Testis (tissue), 3 donors: ENCODE results near the gene CETN3. TPM values are rescaled to one million over a fixed set of nuclear protein-coding genes. Genes with fewer than 3 reads are reported as not detected.

Experiments
- DNase-seq: peaks from one replicate; pipeline ENCODE4 v3.0.0-alpha.2; 2019
- H3K27ac ChIP-seq, 2 donors: fragments of 200-600 bp; sonication (generic); one replicate each; pipeline ENCODE4 v1.5.1; 2019
- H3K27me3 ChIP-seq: fragments of 200-600 bp; sonication (generic); one replicate; pipeline ENCODE4 v1.5.1; 2019
- H3K36me3 ChIP-seq: fragments of 200-600 bp; sonication (generic); one replicate; pipeline ENCODE4 v1.5.1; 2017; ENCODE audit warnings: low read depth; ENCODE audit errors: missing control alignments
- H3K4me1 ChIP-seq: fragments of 200-600 bp; sonication (generic); one replicate; pipeline ENCODE4 v1.5.1; 2019
- H3K4me3 ChIP-seq, 2 donors: fragments of 200-600 bp; sonication (generic); one replicate each; pipeline ENCODE4 v1.5.1; 2017 to 2019
- H3K9me3 ChIP-seq: fragments of 200-600 bp; sonication (generic); one replicate; pipeline ENCODE4 v1.5.1; 2017
- POLR2A ChIP-seq: fragments of 450-650 bp; IDR thresholded peaks from one replicate; pipeline ENCODE4 v1.6.1; 2017; ENCODE audit warnings: antibody characterized with exemption, mild to moderate bottlenecking, moderate library complexity
- WGBS, 2 donors: methylation state at CpG; one replicate each; pipeline ENCODE4 v1.1.5; 2018; 5-methylcytosine and 5-hydroxymethylcytosine counted together
- intact Hi-C: fragments of 100-400 bp; cut with DNase I; formaldehyde crosslinking; loops from one replicate; pipeline ENCODE4 v1.15.1; 2023; ENCODE audit warnings: low total_unique reads
- polyA plus RNA-seq: library from polyadenylated mRNA; stranded (reverse); fragments of 350-450 nt; fragmentation: Illumina TruSeq; extraction: RNeasy Lipid Tissue Mini Kit (QIAGEN cat#74804); gene quantifications from one replicate; pipeline ENCODE4 v1.2.3, GENCODE V29; 2014; ENCODE audit warnings: low read depth, low replicate concordance; ENCODE audit not compliant: insufficient read depth
- total RNA-seq, 2 donors: library from RNA; depleted of rRNA; stranded (reverse); fragments of >200 nt; gene quantifications; one replicate each; pipeline ENCODE4 v1.2.3, GENCODE V29; 2016
- TF ChIP-seq, protein P1 (sequence below), 3 experiments: fragments of 450-650 bp in 2 of 3; fragments of 200-600 bp in 1 of 3; sonication (generic) in 1 of 3; IDR thresholded peaks; one replicate each; pipeline ENCODE4 v1.5.1; 2016 to 2019; ENCODE audit warnings: antibody characterized with exemption in 3 of 3, mild to moderate bottlenecking in 2 of 3, moderate library complexity in 1 of 3

The CETN3 gene
- total and polyA plus RNA-seq, 3 donors from 2014 or later, result 56.7 to 353 (median 60.9) TPM

DNA sequence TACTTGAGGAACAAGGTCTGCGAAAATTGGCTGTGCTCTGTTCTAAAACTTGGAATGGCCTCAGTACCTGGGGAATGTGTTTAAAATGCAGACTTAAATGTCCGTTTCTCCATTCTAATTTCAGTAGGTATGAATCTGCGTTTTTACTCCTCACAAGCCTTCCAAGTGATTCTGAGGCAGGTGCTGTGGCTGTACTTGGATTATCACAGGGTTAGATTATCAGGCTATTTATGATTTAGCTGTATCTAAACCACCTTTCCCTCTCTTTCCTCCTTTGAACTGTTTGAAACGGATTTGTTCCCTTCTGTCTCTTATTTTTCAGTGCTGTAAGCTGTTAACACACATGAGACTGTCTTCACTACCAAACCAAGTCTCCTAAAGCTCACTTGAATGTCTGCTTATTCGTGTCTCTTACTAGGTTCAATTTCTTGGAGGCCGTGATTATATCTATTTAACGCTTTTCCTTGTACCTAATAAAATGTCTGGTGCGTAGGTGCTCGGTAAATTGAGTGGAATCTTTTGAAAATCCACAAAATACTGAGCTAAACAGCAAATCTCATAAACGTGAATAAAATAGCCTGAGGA is 714 bp upstream of the CETN3 start:
- H3K27ac ChIP-seq, result peak overlapping the region; percentile 97 to 98
- intact Hi-C loops, result no loop called here
- WGBS, 2 donors, result 0 to 1% methylated on average over 10 of the region's 10 CpGs
- H3K4me1 ChIP-seq, result peaks cover 7% of the 10 kb centered on the region
- H3K4me3 ChIP-seq, result peak overlapping the region; percentile 88 to 95
- TF ChIP-seq, protein P1, sequence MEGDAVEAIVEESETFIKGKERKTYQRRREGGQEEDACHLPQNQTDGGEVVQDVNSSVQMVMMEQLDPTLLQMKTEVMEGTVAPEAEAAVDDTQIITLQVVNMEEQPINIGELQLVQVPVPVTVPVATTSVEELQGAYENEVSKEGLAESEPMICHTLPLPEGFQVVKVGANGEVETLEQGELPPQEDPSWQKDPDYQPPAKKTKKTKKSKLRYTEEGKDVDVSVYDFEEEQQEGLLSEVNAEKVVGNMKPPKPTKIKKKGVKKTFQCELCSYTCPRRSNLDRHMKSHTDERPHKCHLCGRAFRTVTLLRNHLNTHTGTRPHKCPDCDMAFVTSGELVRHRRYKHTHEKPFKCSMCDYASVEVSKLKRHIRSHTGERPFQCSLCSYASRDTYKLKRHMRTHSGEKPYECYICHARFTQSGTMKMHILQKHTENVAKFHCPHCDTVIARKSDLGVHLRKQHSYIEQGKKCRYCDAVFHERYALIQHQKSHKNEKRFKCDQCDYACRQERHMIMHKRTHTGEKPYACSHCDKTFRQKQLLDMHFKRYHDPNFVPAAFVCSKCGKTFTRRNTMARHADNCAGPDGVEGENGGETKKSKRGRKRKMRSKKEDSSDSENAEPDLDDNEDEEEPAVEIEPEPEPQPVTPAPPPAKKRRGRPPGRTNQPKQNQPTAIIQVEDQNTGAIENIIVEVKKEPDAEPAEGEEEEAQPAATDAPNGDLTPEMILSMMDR (IDR thresholded peaks at IDR 0.05), result no peak
- no peak for TF ChIP-seq POLR2A
- H3K9me3 ChIP-seq, result no peaks in the 10 kb centered on the region
- no peaks in the 10 kb centered on the region for H3K27me3 ChIP-seq
- no peaks in the 10 kb centered on the region for H3K36me3 ChIP-seq
- DNase-seq, result no peak

DNA sequence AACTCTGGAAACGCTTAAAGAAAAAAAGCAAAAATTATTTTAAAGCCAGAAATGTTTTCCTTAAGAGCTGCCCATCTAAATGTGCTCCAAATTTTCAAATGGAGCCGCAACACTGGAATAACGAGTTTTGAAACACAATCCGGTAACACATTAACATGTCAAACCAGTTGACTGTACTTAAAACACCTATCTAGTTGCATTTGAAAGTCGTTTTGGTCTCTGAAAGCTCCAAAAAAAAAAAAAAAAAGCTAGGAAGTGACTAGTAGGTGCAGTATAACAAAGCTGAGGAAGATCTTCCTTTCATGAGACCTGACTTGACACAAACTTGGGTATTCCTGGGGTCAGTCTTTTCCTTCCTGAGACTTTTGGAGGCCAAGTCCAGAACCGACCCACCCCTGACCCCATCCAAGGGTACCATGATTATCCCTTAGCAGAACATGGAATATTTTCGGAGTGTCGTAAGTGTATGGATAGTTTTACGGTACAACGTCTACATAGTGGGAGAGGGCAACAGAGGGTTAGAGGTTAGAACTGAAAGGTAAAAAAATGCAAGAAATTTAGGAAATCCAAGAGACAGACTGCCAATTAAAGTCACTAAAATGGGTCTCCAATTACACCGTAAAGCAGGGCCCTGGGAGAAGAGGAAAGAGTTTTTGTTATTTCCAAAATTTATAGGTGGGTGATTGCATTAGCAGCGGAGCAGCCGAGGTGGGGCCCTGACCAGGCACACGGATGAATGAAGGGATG is 812 bp downstream of the CETN3 start:
- H3K27ac ChIP-seq, result peak overlapping the region; percentile 97 to 98
- WGBS, 2 donors, result 11 to 18% methylated on average over 14 of the region's 14 CpGs
- intact Hi-C loops, result no loop called here
- H3K4me3 ChIP-seq, result peak overlapping the region; percentile 88 to 95
- no peaks in the 10 kb centered on the region for H3K27me3 ChIP-seq
- no peaks in the 10 kb centered on the region for H3K9me3 ChIP-seq
- no peaks in the 10 kb centered on the region for H3K36me3 ChIP-seq
- no peak for TF ChIP-seq POLR2A
- TF ChIP-seq, protein P1 (IDR thresholded peaks at IDR 0.05), result no peak
- peaks cover 7% of the 10 kb centered on the region for H3K4me1 ChIP-seq
- no peak for DNase-seq

DNA sequence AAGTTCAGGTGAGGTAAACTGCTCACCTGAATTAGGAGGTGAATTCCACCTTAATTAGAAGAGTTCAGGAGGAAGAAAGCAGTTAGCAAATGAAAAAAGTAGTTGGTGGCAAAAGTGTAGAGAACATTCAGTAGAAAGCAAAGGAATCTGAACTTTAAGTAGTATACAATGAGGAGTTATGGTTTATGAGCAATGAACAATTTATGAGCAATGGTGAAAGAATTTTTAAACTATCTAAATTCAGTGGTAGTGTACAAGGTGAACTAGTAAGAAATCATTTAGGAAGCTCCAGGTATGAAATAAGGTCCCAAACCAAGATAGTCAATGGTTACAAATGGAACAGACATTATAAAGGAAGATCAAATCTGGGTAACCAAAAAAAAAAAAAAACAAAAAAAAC is 3.1 kb downstream of the CETN3 start:
- Histone ChIP-seq H3K9me3 (no peaks in the 10 kb centered on the region), H3K36me3 (no peaks in the 10 kb centered on the region), H3K4me1 (peaks cover 7% of the 10 kb centered on the region), H3K4me3 (no peak overlapping the region), H3K27me3 (no peaks in the 10 kb centered on the region), H3K27ac (no peak overlapping the region)
- DNase-seq, result no peak
- intact Hi-C loops, result no loop called here
- TF ChIP-seq POLR2A, result no peak
- TF ChIP-seq, protein P1 (IDR thresholded peaks at IDR 0.05), result no peak

DNA sequence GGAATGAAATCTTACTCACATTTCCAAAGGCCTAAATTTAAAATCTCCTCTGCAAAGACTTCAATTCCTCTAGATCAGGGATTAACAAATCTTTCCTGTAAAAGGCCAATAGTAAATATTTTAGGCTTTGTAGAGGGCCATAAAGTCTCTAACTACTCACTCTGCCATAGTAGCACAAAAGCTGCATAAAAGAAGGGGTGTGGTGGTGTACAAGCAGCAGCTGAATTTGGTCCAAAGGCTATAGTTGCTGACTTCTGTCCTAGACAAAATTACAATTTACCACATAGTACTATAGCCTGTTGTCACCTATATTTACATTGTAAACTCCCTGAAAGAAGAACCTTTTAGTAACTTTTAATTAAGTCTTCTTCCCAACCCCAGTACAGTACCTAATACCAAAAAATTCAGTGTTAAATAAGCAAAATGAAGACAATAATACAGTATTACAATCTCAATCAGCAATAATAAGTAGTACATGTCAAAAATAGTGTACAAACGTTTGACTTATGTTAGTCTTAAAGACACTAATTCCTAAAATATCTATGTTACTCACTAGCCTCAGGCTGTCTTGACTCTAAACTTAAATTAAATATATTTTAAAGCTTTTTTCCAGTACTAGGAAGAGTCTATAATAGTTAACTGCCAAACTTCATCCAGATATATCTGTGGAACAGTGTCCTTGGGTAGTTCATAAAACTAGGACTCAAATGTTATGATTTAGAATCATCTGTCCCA is 6.9 kb downstream of the CETN3 start:
- H3K9me3 ChIP-seq, result no peaks in the 10 kb centered on the region
- DNase-seq, result no peak

More for the DNA sequence above, 6.9 kb downstream of the CETN3 start:
- no peaks in the 10 kb centered on the region for H3K27me3 ChIP-seq
- no peak overlapping the region for H3K27ac ChIP-seq
- H3K4me3 ChIP-seq, result no peak overlapping the region
- intact Hi-C loops, result no loop called here
- WGBS, 2 donors, result 66 to 74% methylated on average over 1 of the region's 1 CpG
- H3K4me1 ChIP-seq, result no peaks in the 10 kb centered on the region
- TF ChIP-seq POLR2A, result no peak
- TF ChIP-seq, protein P1 (IDR thresholded peaks at IDR 0.05), result no peak
- no peaks in the 10 kb centered on the region for H3K36me3 ChIP-seq
